MCF 10A (cell line): ENCODE data around the gene MAP3K5. TPM values are rescaled to one million over a fixed set of nuclear protein-coding genes. Genes with fewer than 3 reads are reported as not detected.

Experiments used
- BruUV-seq: library from RNA; stranded (reverse); fragments of 400-500 nt; replicated peaks from 2 replicates; lab custom pipeline; 2021; lab: Mats Ljungman, UMichigan
- CTCF ChIA-PET: fragments of 300-600 bp; sonication (Branson Sonifier 250); formaldehyde crosslinking; extraction: SDS; loops from one replicate; lab custom pipeline; 2021; ENCODE audit warnings: antibody characterized with exemption, inconsistent platforms; lab: Yijun Ruan, JAX
- POLR2A ChIA-PET: fragments of 300-600, 350-650 bp; sonication (Branson Sonifier 250); formaldehyde crosslinking; extraction: SDS; loops from one replicate; lab custom pipeline; 2020; ENCODE audit warnings: antibody characterized with exemption, inconsistent platforms; lab: Yijun Ruan, JAX
- DNase-seq: peaks from one replicate; pipeline ENCODE4 v3.0.0-alpha.2; 2018; ENCODE audit not compliant: unreplicated experiment
- H3K27ac Mint-ChIP-seq: one replicate; pipeline ENCODE4 v1.8.0; 2022; ENCODE audit warnings: mild to moderate bottlenecking, low read depth, mixed read lengths; ENCODE audit not compliant: unreplicated experiment
- H3K27me3 Mint-ChIP-seq: one replicate; pipeline ENCODE4 v1.8.0; 2022; ENCODE audit warnings: mixed read lengths; ENCODE audit not compliant: insufficient read depth, unreplicated experiment
- H3K36me3 Mint-ChIP-seq: one replicate; pipeline ENCODE4 v1.8.0; 2022; ENCODE audit warnings: mild to moderate bottlenecking, moderate library complexity, mixed read lengths; ENCODE audit not compliant: insufficient read depth, unreplicated experiment
- H3K4me1 Mint-ChIP-seq: one replicate; pipeline ENCODE4 v1.8.0; 2022; ENCODE audit warnings: mixed read lengths; ENCODE audit not compliant: insufficient read depth, unreplicated experiment
- H3K4me3 Mint-ChIP-seq: one replicate; pipeline ENCODE4 v1.8.0; 2022; ENCODE audit warnings: mild to moderate bottlenecking, moderate library complexity, mixed read lengths; ENCODE audit not compliant: unreplicated experiment
- H3K9me3 Mint-ChIP-seq: one replicate; pipeline ENCODE4 v1.8.0; 2022; ENCODE audit warnings: mixed read lengths; ENCODE audit not compliant: unreplicated experiment
- CTCF ChIP-seq: fragments of 200-600 bp; IDR thresholded peaks from one replicate; pipeline ENCODE4 v1.8.0; 2022; ENCODE audit warnings: antibody characterized with exemption, mild to moderate bottlenecking; ENCODE audit not compliant: unreplicated experiment
- intact Hi-C: fragments of 100-400 bp; cut with micrococcal nuclease; formaldehyde crosslinking; loops from 2 replicates; pipeline ENCODE4 v1.14.1; 2022
- total RNA-seq: library from RNA; stranded (reverse); gene quantifications from 2 replicates; pipeline ENCODE4 v1.2.3, GENCODE V29; 2022

The MAP3K5 gene
- total RNA-seq, 1 experiment from 2014 or later = 8.4 TPM

- no peak for TF ChIP-seq CTCF
- Mint-ChIP-seq H3K36me3 (peaks cover 25% of the 10 kb centered on the region), H3K4me3 (no peak overlapping the region), H3K9me3 (peaks cover 19% of the 10 kb centered on the region), H3K27ac (no peak overlapping the region), H3K27me3 (no peaks in the 10 kb centered on the region), H3K4me1 (no peaks in the 10 kb centered on the region)
- DNase-seq = no peak
- CTCF ChIA-PET = interaction anchor here (0.6 kb wide), 1 partner anchor 358 kb away, joined by 3 read pairs; no protein-coding TSS in a partner anchor
- BruUV-seq = no TSS peak
- POLR2A ChIA-PET = no interaction called here
- intact Hi-C loops = no loop called here
Measured at GRCh38 chr6:136571065-136571464, 221.2 kb downstream of the MAP3K5 start.

GRCh38 chr6:136568129-136568528 is 224.1 kb downstream of the MAP3K5 start:
- TF ChIP-seq CTCF = no peak
- ChIA-PET POLR2A (interaction anchor here (0.6 to 0.8 kb wide), 2 partner anchors 183 to 1906 kb away, joined by 3 read pairs; no protein-coding TSS in a partner anchor), CTCF (no interaction called here)
- BruUV-seq = no TSS peak
- Mint-ChIP-seq H3K27me3 (no peaks in the 10 kb centered on the region), H3K27ac (no peak overlapping the region), H3K4me1 (peaks cover 6% of the 10 kb centered on the region), H3K36me3 (peaks cover 21% of the 10 kb centered on the region), H3K9me3 (peaks cover 19% of the 10 kb centered on the region), H3K4me3 (no peak overlapping the region)
- DNase-seq = no peak
- intact Hi-C loops = no loop called here

- no peak for DNase-seq
Measured at GRCh38 chr6:136567688-136568087, 224.6 kb downstream of the MAP3K5 start.

GRCh38 chr6:136566851-136567250 is 225.4 kb downstream of the MAP3K5 start:
- DNase-seq = no peak
- H3K4me3 Mint-ChIP-seq = no peak overlapping the region
- peaks cover 6% of the 10 kb centered on the region for H3K4me1 Mint-ChIP-seq
- intact Hi-C loops = no loop called here
- ChIA-PET CTCF (interaction anchor here (0.9 to 1.7 kb wide), 2 partner anchors 9 to 78 kb away, joined by 4 to 5 read pairs; no protein-coding TSS in a partner anchor), POLR2A (interaction anchor here (0.8 kb wide), 1 partner anchor 211 kb away, joined by 3 read pairs; no protein-coding TSS in a partner anchor)
- BruUV-seq = no TSS peak
- no peak for TF ChIP-seq CTCF
- peaks cover 17% of the 10 kb centered on the region for H3K9me3 Mint-ChIP-seq
- H3K36me3 Mint-ChIP-seq = peaks cover 28% of the 10 kb centered on the region
- no peaks in the 10 kb centered on the region for H3K27me3 Mint-ChIP-seq
- no peak overlapping the region for H3K27ac Mint-ChIP-seq

More at GRCh38 chr6:136567688-136568087, 224.6 kb downstream of the MAP3K5 start:
- ChIA-PET CTCF (interaction anchor here (0.9 kb wide), 1 partner anchor 77 kb away, joined by 4 read pairs; no protein-coding TSS in a partner anchor), POLR2A (interaction anchor here (0.6 to 0.8 kb wide), 2 partner anchors 183 to 1906 kb away, joined by 3 read pairs; no protein-coding TSS in a partner anchor)
- Mint-ChIP-seq H3K4me3 (no peak overlapping the region), H3K36me3 (peaks cover 26% of the 10 kb centered on the region), H3K27ac (no peak overlapping the region), H3K27me3 (no peaks in the 10 kb centered on the region), H3K4me1 (peaks cover 6% of the 10 kb centered on the region), H3K9me3 (peaks cover 19% of the 10 kb centered on the region)
- TF ChIP-seq CTCF = no peak
- intact Hi-C loops = no loop called here
- BruUV-seq = no TSS peak
